Measurements from ENCODE around the gene CLGN. TPM values are rescaled to one million over a fixed set of nuclear protein-coding genes. Genes with fewer than 3 reads are reported as not detected.

Gene CLGN
- total RNA-seq, 1 donor from 2014 or later: not detected

DNA sequence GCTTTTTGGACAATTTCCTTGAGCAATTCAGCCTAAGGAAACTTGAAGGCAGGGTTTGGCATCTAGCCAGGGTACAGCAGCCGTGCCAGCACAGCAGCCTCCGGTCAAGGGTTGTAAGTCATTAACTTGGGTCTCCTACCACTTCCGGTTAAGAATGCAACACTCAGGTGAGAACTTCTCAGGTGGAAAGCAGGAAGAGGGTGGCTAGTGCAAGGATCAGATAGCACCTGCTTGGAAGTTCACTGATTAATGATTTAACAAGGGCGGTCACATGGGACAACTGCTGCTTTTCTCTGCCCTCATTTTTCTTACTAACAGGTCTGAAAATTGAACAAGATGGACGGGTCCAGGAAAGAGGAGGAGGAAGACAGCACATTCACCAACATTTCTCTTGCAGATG lies 84.1 kb downstream of the CLGN start:
- TF ChIP-seq CTCF (IDR thresholded peaks at IDR 0.05) (no peak), POLR2A (IDR thresholded peaks at IDR 0.05) (no peak), POLR2AphosphoS5 (IDR thresholded peaks at IDR 0.05; ENCODE audit: insufficient read depth in 1 of 2, low read depth in 1 of 2) (no peak)
- DNase-seq (ENCODE audit: extremely low spot score in 2 of 2): no peak
- no peak overlapping the region for H3K4me3 ChIP-seq
- H3K9me3 ChIP-seq: no peaks in the 10 kb centered on the region
- H3K27me3 ChIP-seq: no peaks in the 10 kb centered on the region
- intact Hi-C loops (cut with DNase I): no loop called here
- no peaks in the 10 kb centered on the region for H3K36me3 ChIP-seq
- H3K27ac ChIP-seq: no peak overlapping the region
- no peaks in the 10 kb centered on the region for H3K4me1 ChIP-seq

GRCh38 chr4:140342620-140343019 lies 84.8 kb downstream of the CLGN start:
- Histone ChIP-seq H3K36me3 (no peaks in the 10 kb centered on the region), H3K4me3 (no peak overlapping the region), H3K27me3 (no peaks in the 10 kb centered on the region), H3K27ac (no peak overlapping the region), H3K9me3 (no peaks in the 10 kb centered on the region), H3K4me1 (no peaks in the 10 kb centered on the region)
- TF ChIP-seq CTCF (IDR thresholded peaks at IDR 0.05) (no peak), POLR2A (IDR thresholded peaks at IDR 0.05) (no peak), POLR2AphosphoS5 (IDR thresholded peaks at IDR 0.05; ENCODE audit: insufficient read depth in 1 of 2, low read depth in 1 of 2) (no peak)
- intact Hi-C loops (cut with DNase I): no loop called here
- DNase-seq (ENCODE audit: extremely low spot score in 2 of 2): no peak

Other genes starting within 250 kb of the CLGN start
- 39.3 TPM for gene SCOC, start 54.0 kb downstream of the CLGN start, total RNA-seq
- not detected for gene MGAT4D, start 70.6 kb upstream of the CLGN start, total RNA-seq
- 15.7 TPM for gene ELMOD2, start 96.5 kb upstream of the CLGN start, total RNA-seq
- gene UCP1, start 141.3 kb upstream of the CLGN start, total RNA-seq: not detected

Data from vagina (tissue), 2 donors.